Naive thymus-derived CD4-positive, alpha-beta T cell (primary cell): ENCODE results near the gene NEIL3. TPM values are rescaled to one million over a fixed set of nuclear protein-coding genes. Genes with fewer than 3 reads are reported as not detected.
A peak's percentile ranks its signal among the peaks of the same experiment; 100 is the strongest.

ENCODE experiments used
- ATAC-seq: fragments of 150-1000 bp; cut with Tn5 transposase; 2 replicates; pipeline ENCODE4 v1.10.0; 2021; ENCODE audit warnings: mild to moderate bottlenecking, moderate library complexity
- CTCF ChIA-PET: fragments of 350-600 bp; sonication (Branson Sonifier 250); formaldehyde crosslinking; loops from one replicate; lab custom pipeline; 2021; ENCODE audit warnings: antibody characterized with exemption; lab: Charles Lee
- POLR2A ChIA-PET: fragments of 350-600 bp; sonication (Branson Sonifier 250); formaldehyde crosslinking; loops from one replicate; lab custom pipeline; 2021; ENCODE audit warnings: antibody characterized with exemption, inconsistent platforms; lab: Charles Lee
- DNase-seq, 9 donors: peaks; one replicate each; pipeline versions ENCODE4 v3.0.0 to v3.0.0-alpha.2; 2020 to 2022; ENCODE audit warnings: mixed read lengths in 1 of 9
- H3K27ac ChIP-seq: one replicate; pipeline ENCODE4 v1.7.0; 2013; ENCODE audit warnings: mild to moderate bottlenecking, low read depth, low read length, moderate library complexity
- H3K27me3 ChIP-seq, 2 donors: one replicate each; pipeline ENCODE4 v1.7.0; 2013; ENCODE audit warnings: low read length in 2 of 2, mild to moderate bottlenecking in 2 of 2, moderate library complexity in 2 of 2; ENCODE audit not compliant: control insufficient read depth in 2 of 2, insufficient read depth in 2 of 2
- H3K36me3 ChIP-seq, 3 experiments: 1 replicate in 2 of 3; 2 replicates in 1 of 3; pipeline ENCODE4 v1.7.0; 2013; ENCODE audit warnings: low read length in 3 of 3, mild to moderate bottlenecking in 3 of 3, moderate library complexity in 1 of 3; ENCODE audit not compliant: insufficient read depth in 3 of 3, control insufficient read depth in 2 of 3
- H3K4me1 ChIP-seq, 2 donors: one replicate each; pipeline ENCODE4 v1.7.0; 2013; ENCODE audit warnings: low read length in 2 of 2, mild to moderate bottlenecking in 2 of 2, moderate library complexity in 1 of 2; ENCODE audit not compliant: control insufficient read depth in 2 of 2, insufficient read depth in 2 of 2
- H3K4me3 ChIP-seq: 2 replicates; pipeline ENCODE4 v1.7.0; 2013; ENCODE audit warnings: mild to moderate bottlenecking, low read length
- H3K9me3 ChIP-seq, 3 experiments: 1 replicate in 2 of 3; 2 replicates in 1 of 3; pipeline ENCODE4 v1.7.0; 2013; ENCODE audit warnings: low read length in 3 of 3; ENCODE audit not compliant: control insufficient read depth in 2 of 3
- H3K27ac Mint-ChIP-seq, 9 donors: one replicate each; pipeline ENCODE4 v1.8.0; 2020 to 2022; ENCODE audit warnings: mixed read lengths in 9 of 9, mild to moderate bottlenecking in 8 of 9, moderate library complexity in 5 of 9, inconsistent platforms in 2 of 9
- H3K27me3 Mint-ChIP-seq, 5 donors: one replicate each; pipeline ENCODE4 v1.8.0; 2021 to 2022; ENCODE audit warnings: mixed read lengths in 5 of 5, mild to moderate bottlenecking in 1 of 5
- H3K36me3 Mint-ChIP-seq, 5 donors: one replicate each; pipeline ENCODE4 v1.8.0; 2020 to 2022; ENCODE audit warnings: mixed read lengths in 5 of 5, mild to moderate bottlenecking in 3 of 5, inconsistent platforms in 1 of 5
- H3K4me1 Mint-ChIP-seq, 7 donors: one replicate each; pipeline ENCODE4 v1.8.0; 2020 to 2022; ENCODE audit warnings: mixed read lengths in 7 of 7, mild to moderate bottlenecking in 3 of 7, inconsistent platforms in 1 of 7
- H3K4me3 Mint-ChIP-seq, 10 donors: one replicate each; pipeline ENCODE4 v1.8.0; 2020 to 2022; ENCODE audit warnings: mild to moderate bottlenecking in 10 of 10, mixed read lengths in 10 of 10, moderate library complexity in 6 of 10, inconsistent platforms in 2 of 10
- H3K9me3 Mint-ChIP-seq, 11 donors: one replicate each; pipeline ENCODE4 v1.8.0; 2020 to 2022; ENCODE audit warnings: mixed read lengths in 11 of 11, mild to moderate bottlenecking in 4 of 11, inconsistent platforms in 1 of 11, moderate library complexity in 1 of 11
- intact Hi-C, 2 donors: fragments of 100-400 bp; cut with micrococcal nuclease; formaldehyde crosslinking; loops; one replicate each; pipeline ENCODE4 v1.15.1; 2023
- polyA plus RNA-seq, 2 donors: library from polyadenylated mRNA; unstranded; fragments of 300-500 nt; fragmentation: Illumina TruSeq; gene quantifications; one replicate each; pipeline ENCODE4 v1.2.3, GENCODE V29; 2021
- total RNA-seq, 6 experiments: library from RNA in 5 of 6; stranded (reverse) in 5 of 6; gene quantifications; 1 replicate in 5 of 6; 2 replicates in 1 of 6; pipeline ENCODE4 v1.2.3 and lab custom pipeline; 2021 to 2026

Gene NEIL3
- total and polyA plus RNA-seq, 7 experiments from 2014 or later, result 0.37 to 24.7 (median 2.4) TPM; not detected in 4

DNA sequence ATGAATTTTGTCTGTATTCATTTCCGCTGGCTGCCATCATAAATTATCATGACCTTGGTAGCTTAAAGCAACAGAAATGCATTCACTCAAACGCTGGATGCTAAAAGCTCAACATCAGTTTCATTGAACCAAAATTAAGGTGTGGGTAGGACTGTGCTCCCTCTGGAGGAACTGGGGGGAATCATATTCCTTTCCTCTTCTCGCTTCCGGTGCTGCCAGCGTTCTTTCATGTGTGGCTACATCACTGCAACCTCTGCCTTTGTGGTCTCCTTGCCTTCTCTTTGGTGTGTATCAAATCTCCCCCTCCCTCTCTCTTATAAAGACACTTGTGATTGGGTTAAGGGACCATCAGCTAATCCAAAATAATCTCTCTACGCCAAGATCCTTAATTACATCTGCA lies 39.5 kb downstream of the NEIL3 start:
- no peaks in the 10 kb centered on the region for H3K4me1 ChIP-seq
- H3K27ac ChIP-seq, result no peak overlapping the region
- Mint-ChIP-seq H3K36me3 (peaks cover 0 to 23% (median 3%) of the 10 kb centered on the region in 5 donors), H3K4me1 (peaks cover 0 to 7% (median 0%) of the 10 kb centered on the region in 7 donors), H3K27ac (no peak overlapping the region), H3K27me3 (no peaks in the 10 kb centered on the region), H3K4me3 (no peak overlapping the region), H3K9me3 (no peaks in the 10 kb centered on the region)
- ChIA-PET POLR2A (no interaction called here), CTCF (no interaction called here)
- H3K27me3 ChIP-seq, result no peaks in the 10 kb centered on the region
- no peaks in the 10 kb centered on the region for H3K36me3 ChIP-seq
- no peaks in the 10 kb centered on the region for H3K9me3 ChIP-seq
- DNase-seq, result no peak
- ATAC-seq, result no peak
- no peak overlapping the region for H3K4me3 ChIP-seq
- intact Hi-C loops, result no loop called here

DNA sequence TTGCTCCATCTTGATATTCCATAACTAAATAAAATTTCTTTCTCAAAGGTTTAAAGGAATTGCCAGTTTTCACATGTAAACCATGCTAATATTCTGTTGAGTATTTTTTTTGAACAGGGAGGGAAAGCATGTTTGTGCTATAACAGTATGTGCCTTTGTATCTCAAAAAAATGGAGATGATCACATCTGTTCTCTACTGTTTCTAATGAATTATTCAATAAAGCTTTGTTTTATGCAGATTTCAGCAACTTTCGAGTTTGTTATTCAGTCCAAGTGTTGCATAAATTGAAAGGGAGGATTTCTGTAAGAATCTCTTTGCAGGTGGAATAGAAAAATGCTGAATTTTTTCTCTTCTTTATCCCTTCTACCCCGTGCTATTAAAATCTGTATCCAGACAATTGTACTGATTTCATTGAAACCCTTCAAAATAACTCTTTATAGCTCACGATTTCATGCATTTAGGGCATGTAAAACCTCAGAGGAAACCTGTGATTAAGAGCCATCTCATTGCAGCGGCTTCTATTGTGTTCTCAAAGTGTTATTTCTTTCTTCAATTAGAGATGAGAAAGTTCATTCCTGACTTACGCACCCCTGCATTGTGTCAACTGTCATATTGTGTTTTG lies 42.1 kb downstream of the NEIL3 start:
- H3K9me3 Mint-ChIP-seq, result no peaks in the 10 kb centered on the region
- POLR2A ChIA-PET, result no interaction called here
- Histone ChIP-seq H3K4me1 (no peaks in the 10 kb centered on the region), H3K27me3 (no peaks in the 10 kb centered on the region), H3K9me3 (no peaks in the 10 kb centered on the region), H3K4me3 (no peak overlapping the region), H3K36me3 (no peaks in the 10 kb centered on the region), H3K27ac (no peak overlapping the region)
- ATAC-seq (no peak), DNase-seq (no peak)
- H3K27ac Mint-ChIP-seq, result no peak overlapping the region
- CTCF ChIA-PET, result no interaction called here
- H3K36me3 Mint-ChIP-seq, result peaks cover 0 to 17% (median 3%) of the 10 kb centered on the region in 5 donors
- peaks cover 0 to 7% (median 0%) of the 10 kb centered on the region in 7 donors for H3K4me1 Mint-ChIP-seq
- intact Hi-C loops, result loop anchor here in 1 of 2 donors (5.0 kb wide), 2 partner anchors 36 to 1094 kb away; no protein-coding TSS in a partner anchor
- no peaks in the 10 kb centered on the region for H3K27me3 Mint-ChIP-seq
- H3K4me3 Mint-ChIP-seq, result no peak overlapping the region

DNA sequence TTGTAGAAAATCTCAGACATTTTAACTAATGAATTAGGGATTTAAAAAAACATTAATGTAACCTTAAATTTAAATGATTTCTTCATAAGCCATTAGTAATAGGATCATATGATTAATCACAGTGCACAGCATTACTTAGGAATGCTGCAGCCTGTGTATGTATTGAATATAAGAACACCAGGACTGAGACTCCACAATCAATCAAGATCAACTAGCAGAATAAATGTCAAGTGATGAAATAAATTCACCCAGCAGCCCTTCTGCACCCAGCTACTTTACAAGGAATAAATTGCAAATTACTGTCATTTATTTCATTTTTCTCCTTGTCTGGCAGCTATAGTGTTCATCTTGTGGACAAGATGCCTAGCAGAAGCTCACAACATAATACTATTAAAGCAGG lies 46.5 kb downstream of the NEIL3 start:
- H3K27me3 ChIP-seq, result no peaks in the 10 kb centered on the region
- no peaks in the 10 kb centered on the region for H3K4me1 Mint-ChIP-seq
- no peak for DNase-seq
- H3K27ac Mint-ChIP-seq, result no peak overlapping the region
- no peaks in the 10 kb centered on the region for H3K9me3 ChIP-seq
- intact Hi-C loops, result no loop called here
- no peak overlapping the region for H3K4me3 Mint-ChIP-seq
- no peaks in the 10 kb centered on the region for H3K36me3 ChIP-seq
- H3K27ac ChIP-seq, result no peak overlapping the region
- POLR2A ChIA-PET, result no interaction called here
- H3K4me3 ChIP-seq, result no peak overlapping the region
- CTCF ChIA-PET, result no interaction called here
- H3K36me3 Mint-ChIP-seq, result peaks cover 0 to 10% (median 0%) of the 10 kb centered on the region in 5 donors
- no peaks in the 10 kb centered on the region for H3K4me1 ChIP-seq
- ATAC-seq, result no peak
- no peaks in the 10 kb centered on the region for H3K27me3 Mint-ChIP-seq
- no peaks in the 10 kb centered on the region for H3K9me3 Mint-ChIP-seq

DNA sequence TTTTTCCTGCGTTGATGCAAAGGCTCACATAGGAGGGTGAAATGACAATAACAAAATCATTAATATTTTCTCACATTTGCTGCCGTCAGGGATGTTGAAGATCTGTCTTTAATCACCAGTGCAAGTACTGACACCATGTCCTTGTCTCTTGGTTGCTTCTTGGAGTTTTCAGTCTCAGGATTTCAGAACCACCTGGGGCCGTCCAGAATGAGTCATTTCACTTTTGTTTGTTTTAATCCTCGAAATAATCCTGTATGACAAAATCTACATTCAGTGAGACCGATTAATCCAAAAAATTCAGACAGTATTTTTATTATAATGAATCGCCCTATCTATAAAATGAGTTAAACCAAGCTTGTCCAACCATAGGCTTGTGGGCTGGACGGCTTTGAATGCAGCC lies 47.2 kb downstream of the NEIL3 start:
- ATAC-seq (no peak), DNase-seq (no peak)
- Mint-ChIP-seq H3K9me3 (no peaks in the 10 kb centered on the region), H3K4me1 (no peaks in the 10 kb centered on the region), H3K4me3 (no peak overlapping the region), H3K27ac (no peak overlapping the region), H3K36me3 (peaks cover 0 to 11% (median 0%) of the 10 kb centered on the region in 5 donors), H3K27me3 (no peaks in the 10 kb centered on the region)
- intact Hi-C loops, result no loop called here
- no peaks in the 10 kb centered on the region for H3K9me3 ChIP-seq
- no peak overlapping the region for H3K4me3 ChIP-seq
- no peaks in the 10 kb centered on the region for H3K36me3 ChIP-seq
- ChIA-PET POLR2A (no interaction called here), CTCF (no interaction called here)
- H3K4me1 ChIP-seq, result no peaks in the 10 kb centered on the region
- H3K27me3 ChIP-seq, result no peaks in the 10 kb centered on the region
- H3K27ac ChIP-seq, result no peak overlapping the region

DNA sequence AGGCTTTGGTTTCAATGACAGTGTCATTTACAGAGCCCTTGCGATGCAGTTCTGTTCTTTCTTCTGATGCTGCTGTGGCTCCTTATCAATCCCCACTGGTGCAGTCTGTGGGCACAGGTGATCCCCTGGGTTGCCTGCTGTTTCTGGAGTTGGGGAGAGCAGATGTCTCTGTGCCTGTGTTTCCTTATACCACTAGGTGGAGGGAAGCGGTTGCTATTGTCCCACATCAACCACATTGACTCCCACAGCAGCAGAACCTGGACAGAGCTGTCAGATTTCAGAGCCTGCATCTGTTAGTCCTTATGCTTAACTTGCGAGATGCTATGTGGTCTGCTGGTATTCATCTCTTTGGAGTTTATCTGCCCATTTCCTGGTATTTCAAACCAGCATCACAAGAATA lies 57.7 kb downstream of the NEIL3 start:
- intact Hi-C loops, result loop anchor here (1.0 to 5.0 kb wide), 5 partner anchors 35 to 179 kb away; partner anchors contain the start of gene AGA (in 1 of the 2)
- Histone ChIP-seq H3K4me3 (no peak overlapping the region), H3K27ac (no peak overlapping the region), H3K4me1 (no peaks in the 10 kb centered on the region), H3K9me3 (no peaks in the 10 kb centered on the region), H3K27me3 (no peaks in the 10 kb centered on the region), H3K36me3 (no peaks in the 10 kb centered on the region)
- ATAC-seq (peak; percentile 37), DNase-seq (peak in 4 of 9 donors; percentile 18 to 45 (median 30))
- CTCF ChIA-PET, result interaction anchor here (0.7 to 1.3 kb wide), 4 partner anchors 18 to 232 kb away, joined by 3 to 5 read pairs (median 4); partner anchors contain the start of gene AGA
- Mint-ChIP-seq H3K27ac (peak overlapping the region in 1 of 9 donors; percentile 3), H3K36me3 (peaks cover 0 to 31% (median 0%) of the 10 kb centered on the region in 5 donors), H3K4me1 (peaks cover 0 to 17% (median 0%) of the 10 kb centered on the region in 7 donors), H3K27me3 (peaks cover 0 to 3% (median 0%) of the 10 kb centered on the region in 5 donors), H3K9me3 (peaks cover 0 to 10% (median 0%) of the 10 kb centered on the region in 11 donors), H3K4me3 (no peak overlapping the region)
- POLR2A ChIA-PET, result interaction anchor here (0.8 kb wide), 1 partner anchor 1166 kb away, joined by 3 read pairs; no protein-coding TSS in a partner anchor

DNA sequence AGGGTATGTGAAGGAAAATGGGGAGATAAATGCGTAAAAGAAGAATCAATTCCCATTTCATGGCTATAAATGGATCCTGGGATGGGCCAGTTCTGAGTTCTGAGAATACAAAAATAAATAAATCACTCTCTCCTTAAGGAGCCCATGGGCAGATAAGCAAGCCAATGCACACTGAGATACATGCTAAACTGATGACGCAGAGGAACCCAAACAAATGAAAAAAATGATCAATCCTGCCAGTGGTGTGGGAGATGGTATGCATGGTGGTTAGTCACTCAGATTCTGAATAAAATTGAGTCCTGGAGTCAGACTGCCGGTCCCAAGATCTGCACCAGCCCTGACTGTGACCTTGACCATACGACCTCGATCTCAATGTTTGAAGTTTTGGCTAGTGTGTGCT lies 59.7 kb downstream of the NEIL3 start:
- Histone ChIP-seq H3K9me3 (no peaks in the 10 kb centered on the region), H3K36me3 (no peaks in the 10 kb centered on the region), H3K27me3 (no peaks in the 10 kb centered on the region), H3K4me1 (no peaks in the 10 kb centered on the region), H3K27ac (no peak overlapping the region), H3K4me3 (no peak overlapping the region)
- ATAC-seq (no peak), DNase-seq (no peak)
- ChIA-PET CTCF (no interaction called here), POLR2A (no interaction called here)
- H3K27me3 Mint-ChIP-seq, result peaks cover 0 to 3% (median 0%) of the 10 kb centered on the region in 5 donors
- peaks cover 0 to 23% (median 0%) of the 10 kb centered on the region in 5 donors for H3K36me3 Mint-ChIP-seq
- intact Hi-C loops, result loop anchor here in 1 of 2 donors (5.0 kb wide), 1 partner anchor 33 kb away; no protein-coding TSS in a partner anchor
- H3K27ac Mint-ChIP-seq, result no peak overlapping the region
- no peak overlapping the region for H3K4me3 Mint-ChIP-seq
- H3K4me1 Mint-ChIP-seq, result peaks cover 0 to 13% (median 0%) of the 10 kb centered on the region in 7 donors
- H3K9me3 Mint-ChIP-seq, result peaks cover 0 to 10% (median 0%) of the 10 kb centered on the region in 11 donors
